Measurements from ENCODE around the gene REC8. TPM values are rescaled to one million over a fixed set of nuclear protein-coding genes. Genes with fewer than 3 reads are reported as not detected.

The REC8 gene
- total and polyA plus RNA-seq, 2 of the 13 experiments (the other 11 are each of a cell fraction or from before 2014, with no cell fraction given) = 3.4 to 14.7 TPM

DNA sequence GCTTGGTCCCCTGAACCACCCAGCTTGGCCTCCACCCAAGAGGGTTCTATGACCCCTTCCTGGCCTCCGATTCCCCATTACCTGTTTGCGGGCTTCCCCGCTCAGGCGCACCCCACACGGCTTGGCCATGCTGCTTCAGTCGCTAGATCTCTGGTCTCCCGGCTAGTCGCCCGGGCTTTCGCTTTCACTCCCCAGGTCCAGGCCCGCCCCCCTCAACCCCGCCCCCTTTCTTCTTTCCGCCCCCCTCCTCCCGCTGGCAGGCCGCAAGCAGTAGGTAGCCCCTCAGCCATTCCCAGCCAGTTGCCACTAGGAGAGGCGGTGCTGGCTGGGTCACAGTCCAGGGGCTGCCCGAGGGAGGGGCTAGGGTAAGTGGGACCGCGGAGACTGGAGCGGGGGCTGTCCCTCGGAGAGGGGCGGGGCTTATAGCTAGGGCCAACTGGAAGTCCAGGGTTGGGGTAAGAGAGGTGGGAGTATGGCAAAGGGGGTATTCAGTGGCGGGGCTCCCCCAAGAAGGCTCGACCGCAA, 25.4 kb upstream of the REC8 start, which contains the start of gene PSME2 (continued):
- no peak for TF ChIP-seq MYNN (CRISPR knock-in tag; IDR thresholded peaks at IDR 0.05; ENCODE audit: low read depth)
- TF ChIP-seq TFAP4 (IDR thresholded peaks at IDR 0.05; ENCODE audit: borderline replicate concordance, low read depth) = peak; percentile 60; the same call in 1 of the 2 replicates
- TF ChIP-seq SCMH1 (CRISPR knock-in tag; IDR thresholded peaks at IDR 0.05; ENCODE audit: borderline replicate concordance) = no peak
- peak; percentile 14; the same call in 1 of the 2 replicates for TF ChIP-seq ZNF792 (CRISPR knock-in tag; IDR thresholded peaks at IDR 0.05)
- TF ChIP-seq NFRKB (IDR thresholded peaks at IDR 0.05) = no peak
- TF ChIP-seq, protein P1, sequence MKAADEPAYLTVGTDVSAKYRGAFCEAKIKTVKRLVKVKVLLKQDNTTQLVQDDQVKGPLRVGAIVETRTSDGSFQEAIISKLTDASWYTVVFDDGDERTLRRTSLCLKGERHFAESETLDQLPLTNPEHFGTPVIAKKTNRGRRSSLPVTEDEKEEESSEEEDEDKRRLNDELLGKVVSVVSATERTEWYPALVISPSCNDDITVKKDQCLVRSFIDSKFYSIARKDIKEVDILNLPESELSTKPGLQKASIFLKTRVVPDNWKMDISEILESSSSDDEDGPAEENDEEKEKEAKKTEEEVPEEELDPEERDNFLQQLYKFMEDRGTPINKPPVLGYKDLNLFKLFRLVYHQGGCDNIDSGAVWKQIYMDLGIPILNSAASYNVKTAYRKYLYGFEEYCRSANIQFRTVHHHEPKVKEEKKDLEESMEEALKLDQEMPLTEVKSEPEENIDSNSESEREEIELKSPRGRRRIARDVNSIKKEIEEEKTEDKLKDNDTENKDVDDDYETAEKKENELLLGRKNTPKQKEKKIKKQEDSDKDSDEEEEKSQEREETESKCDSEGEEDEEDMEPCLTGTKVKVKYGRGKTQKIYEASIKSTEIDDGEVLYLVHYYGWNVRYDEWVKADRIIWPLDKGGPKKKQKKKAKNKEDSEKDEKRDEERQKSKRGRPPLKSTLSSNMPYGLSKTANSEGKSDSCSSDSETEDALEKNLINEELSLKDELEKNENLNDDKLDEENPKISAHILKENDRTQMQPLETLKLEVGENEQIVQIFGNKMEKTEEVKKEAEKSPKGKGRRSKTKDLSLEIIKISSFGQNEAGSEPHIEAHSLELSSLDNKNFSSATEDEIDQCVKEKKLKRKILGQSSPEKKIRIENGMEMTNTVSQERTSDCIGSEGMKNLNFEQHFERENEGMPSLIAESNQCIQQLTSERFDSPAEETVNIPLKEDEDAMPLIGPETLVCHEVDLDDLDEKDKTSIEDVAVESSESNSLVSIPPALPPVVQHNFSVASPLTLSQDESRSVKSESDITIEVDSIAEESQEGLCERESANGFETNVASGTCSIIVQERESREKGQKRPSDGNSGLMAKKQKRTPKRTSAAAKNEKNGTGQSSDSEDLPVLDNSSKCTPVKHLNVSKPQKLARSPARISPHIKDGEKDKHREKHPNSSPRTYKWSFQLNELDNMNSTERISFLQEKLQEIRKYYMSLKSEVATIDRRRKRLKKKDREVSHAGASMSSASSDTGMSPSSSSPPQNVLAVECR (CRISPR knock-in tag; IDR thresholded peaks at IDR 0.05; ENCODE audit: borderline replicate concordance) = no peak
- TF ChIP-seq MAFK (conservative IDR thresholded peaks at IDR 0.05 in 1 of 2, IDR thresholded peaks at IDR 0.05 in 1 of 2; ENCODE audit: low read length in 2 of 2) = no peak
- TF ChIP-seq ZSCAN31 (CRISPR knock-in tag; IDR thresholded peaks at IDR 0.05; ENCODE audit: low read depth) = no peak
- peak; percentile 86 for TF ChIP-seq NFAT5 (CRISPR knock-in tag; IDR thresholded peaks at IDR 0.05)
- TF ChIP-seq ZFAT (CRISPR knock-in tag; conservative IDR thresholded peaks at IDR 0.05) = no peak
- peak; percentile 89 for TF ChIP-seq SAFB2 (CRISPR knock-in tag; IDR thresholded peaks at IDR 0.05; ENCODE audit: borderline replicate concordance, low read depth)
- TF ChIP-seq POLR2G (IDR thresholded peaks at IDR 0.05; ENCODE audit: low read depth, low read length) = peak; percentile 84
- peak; percentile 80; the same call in 1 of the 2 replicates for TF ChIP-seq ZNF333 (CRISPR knock-in tag; IDR thresholded peaks at IDR 0.05; ENCODE audit: borderline replicate concordance)
- TF ChIP-seq HDAC2 (CRISPR knock-in tag; IDR thresholded peaks at IDR 0.05) = peak; percentile 57
- peak; percentile 91 for TF ChIP-seq XRCC5 (optimal IDR thresholded peaks at IDR 0.05; ENCODE audit: low read length)
- TF ChIP-seq, protein P2, sequence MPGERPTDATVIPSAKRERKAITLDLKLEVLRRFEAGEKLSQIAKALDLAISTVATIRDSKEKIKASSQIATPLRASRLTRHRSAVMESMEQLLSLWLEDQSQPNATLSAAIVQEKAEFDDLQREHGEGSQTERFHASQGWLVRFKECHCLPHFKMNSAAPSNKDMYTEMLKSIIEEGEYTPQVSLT (CRISPR knock-in tag; IDR thresholded peaks at IDR 0.05; ENCODE audit: borderline replicate concordance, low read depth) = no peak
- no peak for TF ChIP-seq JUND (CRISPR knock-in tag; IDR thresholded peaks at IDR 0.05)
- no peak for TF ChIP-seq ZNF414 (CRISPR knock-in tag; IDR thresholded peaks at IDR 0.05)
- peak; percentile 71 for TF ChIP-seq REPIN1 (CRISPR knock-in tag; IDR thresholded peaks at IDR 0.05; ENCODE audit: borderline replicate concordance, low read depth)

Data from HepG2 (cell line).